GM19328 (cell line): Measurements from ENCODE around the gene INCA1.
A peak's percentile ranks its signal among the peaks of the same experiment; 100 is the strongest.

Source experiments
- ATAC-seq: cut with Tn5 transposase; IDR thresholded peaks from one replicate; pipeline ENCODE4 v1.9.1; 2021; ENCODE audit warnings: mild to moderate bottlenecking, moderate library complexity; ENCODE audit not compliant: unreplicated experiment

The INCA1 gene

DNA sequence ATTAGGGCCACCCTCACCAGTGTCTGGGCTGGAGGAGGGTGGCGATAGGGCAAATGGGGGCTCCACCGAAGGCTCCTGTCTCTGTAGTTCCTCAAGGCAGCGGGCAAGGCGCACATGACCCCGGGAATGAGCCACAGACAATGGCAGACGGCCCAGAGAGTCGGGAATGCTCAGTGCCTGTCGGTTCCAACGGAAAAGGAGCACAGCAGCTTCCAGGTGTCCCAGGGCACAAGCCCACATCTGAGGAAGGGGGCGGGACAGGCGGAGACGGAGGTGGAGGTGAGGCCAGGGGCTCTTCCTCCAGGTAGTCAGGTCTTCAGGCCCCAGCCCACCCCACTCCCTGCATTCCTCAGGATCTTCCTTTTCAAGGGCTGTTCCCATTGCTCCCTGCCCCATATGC lies 24.6 kb downstream of the INCA1 start:
- ATAC-seq, result no peak

DNA sequence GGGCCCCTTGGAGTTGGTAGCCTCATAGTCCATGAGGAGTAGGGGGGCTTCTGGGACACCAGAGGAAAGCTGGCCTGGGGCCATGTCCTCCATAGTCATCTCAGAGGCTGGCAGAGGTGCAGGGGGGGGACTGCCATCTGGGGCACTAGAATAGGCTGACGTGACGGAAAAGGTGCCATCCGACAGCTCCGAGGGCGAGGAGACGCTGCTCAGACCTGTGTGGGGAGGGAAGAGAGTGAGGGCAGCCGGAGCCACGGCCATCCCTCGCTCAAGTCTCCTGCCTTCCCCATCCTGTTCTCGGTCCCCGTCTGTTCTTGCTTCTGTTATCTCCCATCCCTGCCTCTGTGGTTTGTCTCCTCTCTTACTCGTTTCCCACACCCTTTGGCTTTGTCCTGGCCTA lies 25.0 kb downstream of the INCA1 start:
- ATAC-seq, result no peak

DNA sequence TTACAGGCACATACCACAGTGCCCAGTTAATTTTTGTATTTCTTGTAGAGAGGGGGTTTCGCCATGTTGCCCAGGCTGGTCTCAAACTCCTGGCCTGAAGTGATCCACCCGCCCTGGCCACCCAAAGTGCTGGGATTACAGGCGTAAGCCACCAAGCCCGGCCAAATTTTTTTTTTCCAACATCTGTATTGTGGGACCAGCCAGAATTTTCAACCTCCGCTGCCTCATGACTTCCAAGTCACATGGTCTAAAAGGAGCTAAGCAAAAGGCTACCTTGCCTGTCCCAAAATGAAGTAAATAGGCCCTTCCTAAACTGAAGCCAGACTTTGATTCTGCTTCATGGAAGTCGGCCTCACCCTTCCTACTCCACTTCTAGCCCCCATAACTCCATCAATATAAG lies 25.5 kb downstream of the INCA1 start:
- ATAC-seq, result no peak

DNA sequence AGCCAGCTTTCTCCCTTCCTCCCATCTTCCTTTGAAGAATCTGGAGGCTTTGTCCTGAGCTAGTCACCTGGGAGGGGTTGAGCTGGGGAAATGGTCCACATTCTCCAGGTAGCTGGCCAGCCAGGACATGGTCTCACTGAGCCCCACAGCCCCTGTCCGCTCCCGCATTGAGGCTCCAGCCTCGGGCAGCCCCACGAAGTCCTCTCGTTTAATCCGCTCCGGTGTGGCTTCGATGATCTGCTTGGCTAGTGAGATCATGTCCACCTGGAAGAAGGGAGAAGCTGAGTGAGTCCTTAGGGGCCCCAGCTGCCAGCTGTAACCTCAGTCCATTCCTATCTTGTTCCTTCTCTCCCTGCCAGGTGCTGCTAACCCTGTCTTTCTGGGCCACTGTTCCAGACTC lies 27.0 kb downstream of the INCA1 start:
- ATAC-seq, result no peak

DNA sequence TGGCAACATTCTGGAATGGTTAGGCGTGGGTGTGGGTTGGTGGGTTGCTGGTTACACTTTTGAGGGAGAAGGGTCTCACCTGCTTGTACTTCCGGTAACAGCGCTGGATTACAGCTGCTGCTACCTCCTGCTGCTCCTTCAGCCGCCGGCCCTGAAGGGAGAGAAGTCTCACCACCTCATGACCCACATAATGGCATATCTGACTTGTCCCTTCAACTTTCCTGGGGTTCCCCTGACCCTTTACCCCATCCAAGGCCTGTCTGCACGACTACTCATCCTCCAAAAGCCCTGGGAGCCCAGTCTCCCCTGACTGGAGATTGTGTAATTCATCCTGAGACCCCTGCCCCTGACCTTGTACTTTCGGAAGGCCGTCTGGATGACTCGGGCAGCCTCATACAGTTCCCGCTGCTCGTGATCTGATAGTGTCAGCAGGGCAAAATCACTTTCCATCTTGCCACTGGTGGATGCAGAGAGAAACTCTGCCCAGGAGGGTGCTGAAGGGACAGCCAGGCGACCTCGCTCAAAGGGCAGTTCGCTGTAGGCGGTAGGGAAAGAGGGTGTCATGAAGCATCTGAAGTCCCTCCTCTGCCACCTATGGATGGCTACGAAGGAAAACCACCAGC lies 27.7 kb downstream of the INCA1 start:
- ATAC-seq, result no peak

DNA sequence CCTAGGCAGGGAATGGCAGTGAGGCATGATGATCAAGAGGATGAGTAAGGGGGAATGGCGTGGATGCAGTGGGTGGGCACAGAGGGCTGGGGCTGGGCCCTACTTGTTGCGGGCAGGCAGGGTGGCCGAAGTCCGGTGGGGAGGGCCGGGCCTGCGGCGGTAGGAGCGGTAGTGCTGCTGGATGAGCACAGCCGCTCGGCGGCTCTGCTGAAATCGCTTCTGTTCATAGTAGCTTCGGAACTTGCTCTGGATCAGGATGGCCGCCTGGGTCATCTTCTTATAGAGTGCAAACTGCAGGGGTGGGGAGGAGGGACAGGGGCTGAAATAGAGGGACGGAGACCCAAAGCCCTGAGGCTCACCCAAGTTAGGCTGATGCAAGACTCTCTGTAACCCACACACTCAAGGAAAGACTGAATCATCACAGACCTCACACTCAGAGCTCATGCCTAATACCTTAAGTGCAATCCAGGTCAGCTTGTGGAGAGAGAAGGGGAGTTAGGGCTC lies 28.2 kb downstream of the INCA1 start:
- ATAC-seq, result no peak

DNA sequence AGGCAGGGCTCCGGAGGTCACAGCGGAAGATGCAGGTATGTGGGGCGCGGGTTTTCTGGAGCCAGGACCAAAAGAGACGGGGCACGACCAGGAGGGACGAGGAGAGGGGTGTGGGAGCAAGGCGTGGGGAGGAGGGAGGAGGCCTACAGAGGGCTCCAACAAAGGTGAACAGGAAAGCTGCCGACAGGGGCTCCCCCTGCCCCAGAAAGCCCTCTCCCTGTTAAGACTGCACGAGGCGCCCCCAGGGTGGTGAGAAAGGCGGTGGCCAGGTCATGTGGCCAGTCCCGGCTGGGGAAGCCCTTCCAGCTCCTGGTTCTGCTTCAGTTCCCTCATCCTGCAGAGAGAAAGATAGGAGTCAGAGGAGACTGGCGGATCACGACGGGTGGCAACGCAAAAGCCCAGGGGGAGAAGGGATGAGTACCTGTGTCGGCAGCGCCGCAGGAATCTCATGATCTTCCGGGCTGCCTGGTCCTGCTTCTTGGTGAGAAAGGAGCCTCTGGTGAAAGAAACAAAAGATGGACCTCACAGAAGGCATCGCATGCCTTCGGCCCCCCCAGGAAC lies 28.8 kb downstream of the INCA1 start:
- no peak for ATAC-seq

DNA sequence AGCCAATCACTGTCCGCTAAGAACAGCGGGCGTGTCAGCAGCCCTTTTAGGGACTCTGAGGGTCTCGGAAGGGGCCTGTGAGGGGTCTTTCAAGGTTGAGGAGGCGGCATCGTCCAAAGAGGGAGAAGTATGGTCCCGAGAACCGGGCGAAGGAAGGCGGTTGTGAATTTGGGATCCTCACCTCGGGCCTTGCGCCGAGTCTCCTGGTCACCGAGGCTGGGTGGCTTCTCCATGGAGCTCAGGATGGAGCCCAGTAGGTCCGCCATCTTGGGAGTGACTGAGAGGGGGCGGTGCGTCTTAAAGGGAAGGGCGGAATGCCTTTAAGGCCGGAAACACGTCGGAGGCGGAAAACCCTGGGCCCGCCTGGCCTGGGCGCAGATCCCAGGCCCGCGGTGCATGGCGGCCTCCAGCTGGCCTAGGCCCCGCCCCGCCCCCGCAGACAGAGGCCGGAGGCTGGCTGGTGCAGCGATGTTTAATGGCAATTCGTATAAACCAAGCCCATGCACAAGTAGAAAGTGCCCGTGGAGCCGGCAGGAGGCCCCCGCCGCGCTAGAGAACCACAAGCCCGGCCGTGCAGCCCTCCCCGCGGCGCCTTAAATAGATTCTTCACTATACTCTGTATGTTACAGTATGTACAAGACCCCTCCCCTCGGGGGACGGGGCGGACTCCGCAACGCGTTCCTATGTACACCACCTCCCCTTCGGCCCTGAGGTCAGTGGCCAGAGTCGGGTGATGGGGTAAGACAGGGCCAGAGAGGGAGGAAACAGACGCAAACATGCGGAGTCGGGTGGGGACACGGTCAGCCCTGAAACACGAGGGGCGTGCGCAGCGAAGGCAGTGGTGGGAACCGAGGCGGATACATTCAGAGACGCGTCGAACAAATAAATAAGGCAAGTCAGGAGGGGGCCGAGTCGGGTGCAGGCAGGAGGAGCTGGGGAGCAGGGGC lies 29.5 kb downstream of the INCA1 start, which contains the start of gene SPAG7:
TSS of gene SPAG7 (minus strand) at position 279 of the 947 bp plus-strand sequence. CDS start at position 266, 13 bp downstream.
- peak; percentile 46 for ATAC-seq

DNA sequence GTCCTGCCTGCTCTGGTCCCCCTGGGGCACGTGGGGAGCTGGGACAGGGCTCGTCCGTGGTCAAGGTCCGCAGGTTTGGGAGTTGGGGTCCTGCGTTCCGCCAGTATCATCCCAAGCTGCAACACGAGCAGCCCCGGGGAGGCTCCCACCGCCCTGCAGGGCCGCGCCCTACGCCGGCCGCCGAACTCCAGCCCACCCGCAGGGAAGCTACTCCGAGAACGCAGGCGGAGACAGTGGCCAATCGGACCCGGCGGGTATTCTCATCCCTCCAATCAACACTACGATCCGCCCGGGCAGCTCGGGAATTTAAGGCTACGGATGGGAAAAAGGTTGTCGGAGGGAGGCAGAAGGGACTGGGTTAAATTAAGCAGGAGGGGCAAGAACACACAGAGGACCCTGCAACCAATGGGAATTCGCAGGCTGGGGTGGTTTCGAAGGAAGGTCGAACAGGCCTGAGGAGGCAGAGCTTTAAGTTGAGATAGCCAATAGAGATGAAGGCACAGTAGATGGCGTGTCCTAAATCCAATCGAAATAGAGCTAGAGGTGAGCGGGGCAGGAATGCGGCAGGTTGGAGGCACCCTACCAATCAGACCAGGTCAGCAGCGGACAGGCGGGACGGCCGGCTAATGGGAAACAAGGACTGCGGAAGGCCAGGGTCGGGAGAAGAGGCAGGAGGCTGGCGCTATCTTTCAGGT lies 30.3 kb downstream of the INCA1 start:
- peak; percentile 76 for ATAC-seq

DNA sequence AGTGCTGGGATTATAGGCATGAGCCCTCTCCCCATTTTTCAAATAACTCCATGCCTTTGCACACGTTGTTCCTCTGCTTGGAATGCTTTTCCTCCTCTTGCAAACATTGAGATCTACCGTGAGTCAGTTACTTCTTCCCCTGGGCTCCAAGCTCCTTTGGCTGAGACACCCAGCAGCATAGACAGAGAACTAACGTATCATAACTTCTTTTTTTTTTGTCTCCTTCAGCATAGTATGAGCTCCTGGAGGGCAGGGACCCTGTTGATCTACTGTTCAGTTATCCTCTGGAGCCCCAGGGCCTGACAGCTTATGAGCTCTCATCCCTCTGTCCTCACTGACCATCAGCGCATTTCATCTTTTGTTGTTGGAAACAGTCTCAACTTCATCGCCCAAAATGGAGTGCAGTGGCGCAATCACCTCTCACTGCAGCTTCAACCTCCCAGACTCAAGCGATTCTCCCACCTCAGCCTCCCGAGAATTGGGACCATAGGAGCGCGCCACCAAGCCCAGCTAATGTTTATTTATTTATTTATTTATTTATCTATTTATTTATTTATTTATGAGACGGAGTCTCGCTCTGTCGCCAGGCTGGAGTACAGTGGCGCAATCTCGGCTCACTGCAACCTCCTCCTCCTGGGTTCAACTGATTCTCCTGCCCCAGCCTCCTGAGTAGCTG lies 31.9 kb downstream of the INCA1 start:
- no peak for ATAC-seq

DNA sequence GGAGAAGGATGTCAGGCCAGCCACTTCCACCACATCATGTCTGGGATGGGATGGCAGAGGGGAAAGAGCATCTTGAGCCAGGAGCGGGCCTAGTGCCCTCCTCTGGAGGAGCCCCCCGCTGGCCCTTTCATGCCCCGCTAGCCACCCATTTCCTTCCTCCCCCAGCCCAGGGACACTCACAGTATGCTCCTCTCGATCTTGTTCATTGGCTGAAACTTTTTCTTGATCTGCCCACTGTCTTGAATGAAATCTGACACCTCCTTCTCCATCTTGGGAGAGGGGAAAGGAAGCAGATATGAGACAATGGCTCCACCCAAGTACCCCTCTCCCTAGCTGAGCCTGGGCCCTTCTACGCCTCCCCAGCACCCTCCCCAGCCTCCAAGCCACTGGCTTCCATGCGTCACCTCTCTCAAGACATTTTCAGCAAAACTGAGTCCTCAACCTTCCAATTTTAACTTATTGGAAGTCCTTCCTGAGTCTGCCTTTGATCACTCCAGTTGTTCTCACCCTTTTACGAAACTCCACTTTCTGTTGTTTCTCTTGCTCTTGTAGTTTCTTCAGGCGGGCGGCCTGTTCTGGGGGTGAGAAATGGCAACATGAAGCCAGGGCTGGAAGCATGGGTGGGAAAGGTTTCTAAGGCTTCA lies 36.9 kb downstream of the INCA1 start:
- no peak for ATAC-seq

DNA sequence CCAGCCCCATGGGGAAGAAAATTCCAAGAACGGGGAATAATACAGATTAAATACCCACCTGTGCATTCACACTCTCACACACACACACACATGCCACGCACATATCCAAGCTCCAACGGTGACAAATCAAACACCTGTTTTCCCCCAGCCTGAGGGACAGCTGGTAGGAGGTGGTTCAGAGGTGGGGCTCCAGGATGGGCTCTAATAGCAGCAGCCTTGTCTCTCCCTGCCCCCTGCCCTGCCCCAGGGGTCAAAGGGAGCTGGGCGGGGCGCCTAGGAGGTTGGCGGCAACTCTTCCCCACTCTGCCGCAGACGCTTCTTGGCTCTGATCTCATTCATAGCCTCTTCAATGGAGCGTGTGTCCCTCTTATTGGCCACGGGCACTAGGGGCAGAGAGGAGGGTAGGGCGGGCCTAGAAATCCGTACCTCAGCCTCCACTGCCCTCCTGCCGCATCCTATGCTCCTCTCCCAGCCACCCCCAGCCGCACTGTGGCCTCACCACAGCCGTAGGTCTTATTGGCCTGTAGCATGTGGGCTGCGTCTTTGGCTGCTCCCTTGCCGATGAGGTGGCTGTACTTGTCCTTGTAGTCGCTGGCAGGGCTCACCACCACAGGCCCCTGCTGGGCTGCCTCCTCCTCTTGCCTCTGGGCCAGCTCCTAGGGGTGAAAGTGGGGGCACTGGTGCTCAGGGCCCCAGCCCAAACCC lies 37.9 kb downstream of the INCA1 start:
- ATAC-seq, result no peak

DNA sequence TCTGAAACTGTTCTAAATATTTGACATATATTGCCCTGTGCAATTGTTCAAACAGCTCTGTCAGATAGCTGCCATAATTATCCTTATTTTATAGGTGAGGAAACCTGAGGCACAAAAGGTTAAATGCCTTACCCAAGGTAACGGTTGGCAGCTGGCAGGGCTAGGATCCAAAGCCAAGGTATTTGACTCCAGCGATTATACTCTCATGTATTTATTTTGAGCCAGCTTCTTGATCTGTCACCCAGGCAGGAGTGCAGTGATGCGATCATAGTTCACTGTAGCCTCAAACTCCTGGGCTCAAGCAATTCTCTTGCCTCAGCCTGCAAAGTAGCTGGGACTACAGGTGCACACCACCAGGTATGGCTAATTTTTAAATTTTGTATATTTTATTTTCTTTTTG lies 39.2 kb downstream of the INCA1 start:
- ATAC-seq, result no peak

DNA sequence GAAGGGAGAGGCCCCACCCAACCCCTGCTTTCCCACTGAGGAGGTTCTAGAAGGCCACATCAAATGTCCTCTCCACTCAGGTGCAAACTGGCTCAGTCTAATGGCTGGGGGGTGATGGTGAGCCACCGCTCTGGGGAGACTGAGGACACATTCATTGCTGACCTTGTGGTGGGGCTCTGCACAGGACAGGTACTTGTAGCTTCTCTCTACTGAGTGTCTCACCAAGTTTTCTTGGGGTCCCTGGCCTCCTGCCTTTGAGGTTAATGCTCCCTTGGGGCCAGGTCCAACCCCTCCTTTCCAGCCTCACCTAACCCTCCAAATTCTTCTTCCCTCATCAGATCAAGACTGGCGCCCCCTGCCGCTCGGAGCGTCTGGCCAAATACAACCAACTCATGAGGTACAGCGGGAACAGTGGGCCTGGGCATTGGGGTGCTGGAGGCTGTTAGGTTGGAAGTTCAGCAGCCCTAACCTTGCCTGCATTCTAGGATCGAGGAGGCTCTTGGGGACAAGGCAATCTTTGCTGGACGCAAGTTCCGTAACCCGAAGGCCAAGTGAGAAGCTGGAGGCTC lies 40.7 kb downstream of the INCA1 start:
- ATAC-seq, result no peak

DNA sequence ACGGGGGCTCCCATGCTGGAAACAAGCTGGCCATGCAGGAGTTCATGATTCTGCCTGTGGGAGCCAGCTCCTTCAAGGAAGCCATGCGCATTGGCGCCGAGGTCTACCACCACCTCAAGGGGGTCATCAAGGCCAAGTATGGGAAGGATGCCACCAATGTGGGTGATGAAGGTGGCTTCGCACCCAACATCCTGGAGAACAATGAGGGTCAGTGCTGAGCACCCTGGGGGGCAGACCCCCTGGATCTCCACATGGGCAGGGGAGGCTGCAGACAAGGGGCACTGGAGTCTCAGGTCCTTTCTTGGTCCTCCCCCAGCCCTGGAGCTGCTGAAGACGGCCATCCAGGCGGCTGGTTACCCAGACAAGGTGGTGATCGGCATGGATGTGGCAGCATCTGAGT lies 42.2 kb downstream of the INCA1 start:
- no peak for ATAC-seq

DNA sequence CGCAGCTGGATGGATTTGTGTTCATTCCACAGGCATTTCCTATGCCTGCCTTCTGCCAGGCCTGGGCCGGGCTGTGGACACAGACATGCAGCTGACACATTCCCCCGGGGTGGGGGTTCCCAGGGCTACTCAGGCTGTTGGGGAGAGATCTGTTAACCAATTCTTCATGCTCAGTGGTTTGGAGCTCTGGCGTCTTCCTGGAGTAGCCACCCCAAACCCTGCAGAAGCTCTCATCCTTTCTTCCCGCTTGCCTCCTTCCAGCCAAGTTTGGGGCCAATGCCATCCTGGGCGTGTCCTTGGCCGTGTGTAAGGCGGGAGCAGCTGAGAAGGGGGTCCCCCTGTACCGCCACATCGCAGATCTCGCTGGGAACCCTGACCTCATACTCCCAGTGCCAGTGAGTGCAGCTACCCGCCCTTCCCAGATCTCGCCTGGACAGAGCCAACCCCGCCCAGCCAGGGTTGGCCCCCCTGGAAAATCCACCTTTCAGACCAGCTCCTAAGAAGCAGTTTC lies 43.8 kb downstream of the INCA1 start:
- no peak for ATAC-seq

DNA sequence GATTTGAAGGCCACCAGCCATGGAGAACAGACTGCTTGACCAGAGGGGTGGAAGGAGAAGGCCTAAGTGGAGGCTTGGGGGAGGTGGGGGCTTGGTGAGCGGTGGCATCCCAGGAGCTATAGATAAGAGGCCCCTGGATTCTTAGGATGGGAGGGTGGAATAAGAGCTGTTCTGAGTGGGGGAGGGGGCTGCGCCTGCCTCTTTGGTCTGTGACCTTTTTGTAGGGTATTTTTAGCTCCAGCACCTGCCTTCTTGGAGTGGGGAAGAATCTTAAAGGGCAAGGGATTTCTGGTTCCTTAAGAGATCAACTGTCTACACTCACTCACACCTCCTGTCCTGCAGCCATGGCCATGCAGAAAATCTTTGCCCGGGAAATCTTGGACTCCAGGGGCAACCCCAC lies 45.8 kb downstream of the INCA1 start:
- no peak for ATAC-seq

DNA sequence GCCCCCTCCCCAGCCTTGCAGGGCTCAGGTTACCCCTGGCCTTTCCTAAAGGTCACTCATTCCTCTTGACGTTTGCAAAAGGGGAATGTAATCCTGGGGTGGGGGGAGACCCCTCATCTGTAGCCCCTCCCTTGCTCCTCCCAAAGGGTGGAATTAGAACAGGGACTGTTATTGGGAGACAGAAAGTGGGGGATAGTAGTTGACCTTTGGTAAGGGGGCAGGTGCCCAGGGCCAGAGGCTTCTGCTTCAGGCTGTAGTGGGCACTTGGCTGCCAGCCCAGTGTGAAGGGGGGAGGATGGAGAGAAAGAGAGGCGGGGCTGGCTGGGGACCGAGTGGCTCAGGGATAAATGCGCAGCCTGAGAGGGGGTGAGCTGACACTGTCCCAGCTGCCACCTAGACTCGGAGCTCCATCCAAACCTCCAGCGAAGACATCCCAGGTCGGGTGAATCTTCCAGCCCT lies 46.5 kb downstream of the INCA1 start, which contains the start of gene ENO3:
TSS of gene ENO3 (plus strand) at position 374 of the 459 bp plus-strand sequence. CDS start 711 bp downstream, outside the sequence.
- ATAC-seq, result no peak
